Measurements from ENCODE around the gene AKAP8L.

AKAP8L gene

GRCh38 chr19:15400521-15401396, 18.0 kb downstream of the AKAP8L start:
- DNase-seq (ENCODE audit: low read depth), result no peak
- TF ChIP-seq CTCF (IDR thresholded peaks at IDR 0.05; ENCODE audit: insufficient read depth, low read depth, low read length, missing control alignments), result no peak
- no peak overlapping the region for H3K4me3 ChIP-seq (ENCODE audit: low read length)

DNA sequence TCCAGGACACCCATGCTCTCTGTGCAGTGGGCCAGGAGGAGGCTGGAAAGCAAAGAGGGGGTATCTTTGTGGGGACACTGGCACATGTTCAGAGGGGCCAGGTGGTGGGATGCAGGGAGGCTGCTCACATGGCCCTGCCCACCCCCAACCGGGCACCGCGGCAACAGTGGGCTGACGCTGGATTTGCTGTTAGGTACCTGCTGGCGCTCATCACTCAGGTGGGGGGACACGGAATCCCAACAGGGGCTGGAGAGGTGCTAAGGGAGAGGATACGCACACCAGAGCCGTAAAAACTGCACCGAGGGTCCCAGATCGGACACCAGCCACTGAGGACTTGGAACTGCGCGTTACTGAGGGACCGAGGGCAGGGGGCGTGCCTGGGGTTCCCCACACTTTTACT, 19.2 kb downstream of the AKAP8L start:
- H3K4me3 ChIP-seq (ENCODE audit: low read length), result no peak overlapping the region
- DNase-seq (ENCODE audit: low read depth), result no peak
- no peak for TF ChIP-seq CTCF (IDR thresholded peaks at IDR 0.05; ENCODE audit: insufficient read depth, low read depth, low read length, missing control alignments)

DNA sequence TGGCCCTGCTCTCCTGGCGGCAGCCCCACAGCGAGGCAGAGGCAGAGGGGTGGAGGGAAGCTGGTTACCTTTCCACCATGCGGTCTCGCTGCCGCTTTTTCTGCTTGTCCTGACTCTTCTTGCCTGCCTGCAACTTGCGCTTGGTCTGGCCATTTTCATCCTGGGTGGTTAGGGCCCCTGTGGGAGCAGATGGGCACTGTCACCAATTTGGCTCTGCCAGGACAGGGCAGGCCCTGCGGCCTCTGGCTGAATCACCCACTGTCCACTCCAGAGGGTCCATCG, 19.6 kb downstream of the AKAP8L start:
- no peak overlapping the region for H3K4me3 ChIP-seq (ENCODE audit: low read length)
- TF ChIP-seq CTCF (IDR thresholded peaks at IDR 0.05; ENCODE audit: insufficient read depth, low read depth, low read length, missing control alignments), result no peak
- no peak for DNase-seq (ENCODE audit: low read depth)

GRCh38 chr19:15398501-15399233, 20.1 kb downstream of the AKAP8L start:
- DNase-seq (ENCODE audit: low read depth), result no peak
- no peak overlapping the region for H3K4me3 ChIP-seq (ENCODE audit: low read length)
- TF ChIP-seq CTCF (IDR thresholded peaks at IDR 0.05; ENCODE audit: insufficient read depth, low read depth, low read length, missing control alignments), result no peak

- DNase-seq (ENCODE audit: low read depth), result no peak
- no peak overlapping the region for H3K4me3 ChIP-seq (ENCODE audit: low read length)
- TF ChIP-seq CTCF (IDR thresholded peaks at IDR 0.05; ENCODE audit: insufficient read depth, low read depth, low read length, missing control alignments), result no peak
Measured at GRCh38 chr19:15397782-15398181, 21.0 kb downstream of the AKAP8L start.

- no peak for TF ChIP-seq CTCF (IDR thresholded peaks at IDR 0.05; ENCODE audit: insufficient read depth, low read depth, low read length, missing control alignments)
- no peak for DNase-seq (ENCODE audit: low read depth)
- H3K4me3 ChIP-seq (ENCODE audit: low read length), result no peak overlapping the region
Measured at GRCh38 chr19:15397236-15397635, 21.6 kb downstream of the AKAP8L start.
